Tibial nerve (tissue), 4 donors: ENCODE measurements around the gene DNPH1.

ENCODE experiments used
- CTCF ChIP-seq, 5 experiments: fragments of 200-600 bp in 3 of 5; fragments of 450-650 bp in 2 of 5; sonication (generic) in 3 of 5; IDR thresholded peaks; one replicate each; pipeline ENCODE4 v1.5.1; 2016 to 2019; ENCODE audit warnings: antibody characterized with exemption in 5 of 5, mild to moderate bottlenecking in 3 of 5, moderate library complexity in 2 of 5
- EP300 ChIP-seq, 2 donors: sonication (generic); formaldehyde crosslinking; IDR thresholded peaks; one replicate each; pipeline ENCODE4 v1.6.1; 2017; ENCODE audit warnings: antibody characterized with exemption in 2 of 2, mild to moderate bottlenecking in 1 of 2
- POLR2A ChIP-seq, 2 donors: fragments of 450-650 bp; IDR thresholded peaks; one replicate each; pipeline ENCODE4 v1.6.1; 2017; ENCODE audit warnings: antibody characterized with exemption in 2 of 2, mild to moderate bottlenecking in 2 of 2, moderate library complexity in 2 of 2

GRCh38 chr6:43231735-43232450 is 2.6 kb upstream of the DNPH1 start:
- TF ChIP-seq POLR2A (IDR thresholded peaks at IDR 0.05) = no peak
- no peak for TF ChIP-seq CTCF (IDR thresholded peaks at IDR 0.05)
- TF ChIP-seq EP300 (IDR thresholded peaks at IDR 0.05) = no peak
